D721Med (cell line): ENCODE data around the gene BPIFB6.

ENCODE experiments used
- DNase-seq: peaks from one replicate; pipeline ENCODE4 v3.0.0; 2011; ENCODE audit warnings: low spot score; ENCODE audit not compliant: insufficient read length
- FAIRE-seq: peaks from 2 replicates; lab custom pipeline; 2011; peaks lifted over from hg19 to GRCh38; lab: Jason Lieb, UNC
- TF ChIP-seq, protein P1 (sequence below): IDR thresholded peaks from 2 replicates; pipeline ENCODE4 v1.5.1; 2012; ENCODE audit warnings: mild to moderate bottlenecking, control low read depth; ENCODE audit not compliant: insufficient read depth; ENCODE audit errors: missing control alignments

Gene BPIFB6

DNA sequence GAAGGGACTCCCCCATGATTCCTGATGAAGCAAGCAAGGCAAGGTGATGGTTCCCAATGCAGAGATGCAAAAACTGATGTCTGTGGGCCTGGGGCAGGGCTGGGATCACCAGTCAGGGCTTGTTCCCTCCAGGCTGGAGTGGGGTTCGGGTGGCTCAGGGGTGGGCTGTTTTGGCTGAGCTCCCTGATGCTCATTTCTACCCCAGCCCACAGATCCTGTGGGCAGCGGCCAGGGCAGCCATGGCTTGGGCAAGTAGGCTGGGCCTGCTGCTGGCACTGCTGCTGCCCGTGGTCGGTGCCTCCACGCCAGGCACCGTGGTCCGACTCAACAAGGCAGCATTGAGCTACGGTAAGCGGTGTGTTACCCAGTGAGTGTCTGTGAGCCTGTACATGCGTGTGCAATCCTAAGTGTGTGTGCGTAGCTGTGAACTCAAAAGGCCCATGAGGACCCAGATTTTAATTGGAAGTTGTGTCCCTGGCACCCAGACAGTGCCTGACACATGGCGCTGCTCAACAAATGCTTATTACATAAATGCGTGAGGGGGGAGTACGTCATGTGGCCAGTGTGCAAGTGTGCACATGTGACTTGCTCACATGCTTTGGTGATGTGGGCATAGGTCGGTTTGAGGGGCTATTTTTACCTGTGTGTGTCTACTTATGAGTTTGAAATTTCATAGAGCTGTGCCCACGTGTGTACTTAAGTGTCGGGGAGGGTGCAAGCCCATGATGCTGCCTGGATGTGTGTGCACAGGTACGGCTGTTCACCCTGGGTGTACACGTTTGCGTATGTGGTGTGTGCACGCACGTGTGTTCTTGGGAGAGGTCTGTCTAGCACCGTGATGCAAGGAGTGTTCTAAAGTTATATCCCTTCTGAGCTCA, 22.9 kb upstream of the BPIFB6 start:
- FAIRE-seq = no peak
- DNase-seq = no peak
- TF ChIP-seq, protein P1, sequence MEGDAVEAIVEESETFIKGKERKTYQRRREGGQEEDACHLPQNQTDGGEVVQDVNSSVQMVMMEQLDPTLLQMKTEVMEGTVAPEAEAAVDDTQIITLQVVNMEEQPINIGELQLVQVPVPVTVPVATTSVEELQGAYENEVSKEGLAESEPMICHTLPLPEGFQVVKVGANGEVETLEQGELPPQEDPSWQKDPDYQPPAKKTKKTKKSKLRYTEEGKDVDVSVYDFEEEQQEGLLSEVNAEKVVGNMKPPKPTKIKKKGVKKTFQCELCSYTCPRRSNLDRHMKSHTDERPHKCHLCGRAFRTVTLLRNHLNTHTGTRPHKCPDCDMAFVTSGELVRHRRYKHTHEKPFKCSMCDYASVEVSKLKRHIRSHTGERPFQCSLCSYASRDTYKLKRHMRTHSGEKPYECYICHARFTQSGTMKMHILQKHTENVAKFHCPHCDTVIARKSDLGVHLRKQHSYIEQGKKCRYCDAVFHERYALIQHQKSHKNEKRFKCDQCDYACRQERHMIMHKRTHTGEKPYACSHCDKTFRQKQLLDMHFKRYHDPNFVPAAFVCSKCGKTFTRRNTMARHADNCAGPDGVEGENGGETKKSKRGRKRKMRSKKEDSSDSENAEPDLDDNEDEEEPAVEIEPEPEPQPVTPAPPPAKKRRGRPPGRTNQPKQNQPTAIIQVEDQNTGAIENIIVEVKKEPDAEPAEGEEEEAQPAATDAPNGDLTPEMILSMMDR = no peak

DNA sequence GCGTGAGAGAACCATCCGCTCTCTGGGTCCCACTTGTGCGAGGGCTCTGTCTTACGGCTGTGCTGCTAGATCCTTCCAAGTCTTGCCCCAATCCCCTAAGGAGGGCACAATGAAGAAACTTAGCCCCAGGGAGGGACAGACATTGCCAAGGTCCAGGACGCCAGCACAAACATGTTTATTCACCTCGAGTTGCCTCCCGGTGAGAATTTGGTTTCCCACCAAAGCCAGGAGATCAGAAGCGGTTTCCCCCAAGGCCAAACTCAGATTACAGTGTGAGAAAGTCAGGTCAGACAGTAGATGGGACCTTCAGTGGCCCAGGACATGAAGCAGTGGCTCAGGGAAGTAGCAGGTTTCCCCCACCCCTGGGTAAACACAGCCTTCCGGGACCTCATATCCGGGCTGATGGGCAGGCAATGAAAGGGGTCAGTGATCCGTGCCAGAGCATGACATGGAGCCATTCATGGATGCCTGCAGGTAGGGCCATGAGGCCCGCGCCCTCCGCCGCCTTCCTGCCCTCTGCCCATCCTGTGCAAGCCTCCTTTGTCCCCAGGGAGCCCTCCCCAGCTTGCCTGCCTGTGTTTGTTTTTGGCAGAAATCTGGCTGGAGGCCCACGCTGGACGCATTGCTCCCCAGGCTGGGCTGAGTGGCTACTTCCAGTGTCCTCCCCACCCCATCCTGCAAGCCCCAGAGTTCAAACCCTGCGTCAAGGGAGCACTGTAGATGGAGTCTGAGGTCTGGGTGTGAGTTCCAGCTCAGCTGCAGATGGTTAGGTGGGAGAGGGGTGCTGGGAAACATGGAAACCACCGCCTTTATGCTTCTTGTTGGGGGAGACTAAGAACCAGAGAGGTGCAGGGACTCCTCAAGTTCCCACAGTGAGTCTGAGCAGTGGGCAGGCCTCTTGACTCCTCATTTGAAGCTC, 22.0 kb upstream of the BPIFB6 start:
- TF ChIP-seq, protein P1 = no peak
- DNase-seq (no peak), FAIRE-seq (no peak)

DNA sequence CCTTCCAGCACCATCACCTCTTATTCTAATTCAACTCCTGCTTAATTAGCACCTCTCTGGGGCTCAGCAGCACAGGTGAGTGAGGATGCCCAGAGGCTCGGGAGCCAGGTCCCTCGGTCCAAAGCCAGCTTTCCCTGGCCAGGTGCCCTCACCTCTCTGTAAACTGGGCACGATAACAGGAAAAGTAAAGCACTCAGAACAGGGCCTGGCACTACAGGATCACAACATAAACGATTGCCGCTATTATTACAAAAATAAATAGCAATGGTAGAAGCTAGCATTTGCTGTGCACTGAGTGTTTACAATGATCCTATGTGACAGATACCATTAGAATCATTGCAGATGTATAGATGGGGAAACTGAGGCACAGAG, 21.3 kb upstream of the BPIFB6 start:
- DNase-seq = no peak
- TF ChIP-seq, protein P1 = no peak
- no peak for FAIRE-seq

GRCh38 chr20:33010674-33011449, 20.6 kb upstream of the BPIFB6 start:
- FAIRE-seq (no peak), DNase-seq (no peak)
- TF ChIP-seq, protein P1 = no peak

DNA sequence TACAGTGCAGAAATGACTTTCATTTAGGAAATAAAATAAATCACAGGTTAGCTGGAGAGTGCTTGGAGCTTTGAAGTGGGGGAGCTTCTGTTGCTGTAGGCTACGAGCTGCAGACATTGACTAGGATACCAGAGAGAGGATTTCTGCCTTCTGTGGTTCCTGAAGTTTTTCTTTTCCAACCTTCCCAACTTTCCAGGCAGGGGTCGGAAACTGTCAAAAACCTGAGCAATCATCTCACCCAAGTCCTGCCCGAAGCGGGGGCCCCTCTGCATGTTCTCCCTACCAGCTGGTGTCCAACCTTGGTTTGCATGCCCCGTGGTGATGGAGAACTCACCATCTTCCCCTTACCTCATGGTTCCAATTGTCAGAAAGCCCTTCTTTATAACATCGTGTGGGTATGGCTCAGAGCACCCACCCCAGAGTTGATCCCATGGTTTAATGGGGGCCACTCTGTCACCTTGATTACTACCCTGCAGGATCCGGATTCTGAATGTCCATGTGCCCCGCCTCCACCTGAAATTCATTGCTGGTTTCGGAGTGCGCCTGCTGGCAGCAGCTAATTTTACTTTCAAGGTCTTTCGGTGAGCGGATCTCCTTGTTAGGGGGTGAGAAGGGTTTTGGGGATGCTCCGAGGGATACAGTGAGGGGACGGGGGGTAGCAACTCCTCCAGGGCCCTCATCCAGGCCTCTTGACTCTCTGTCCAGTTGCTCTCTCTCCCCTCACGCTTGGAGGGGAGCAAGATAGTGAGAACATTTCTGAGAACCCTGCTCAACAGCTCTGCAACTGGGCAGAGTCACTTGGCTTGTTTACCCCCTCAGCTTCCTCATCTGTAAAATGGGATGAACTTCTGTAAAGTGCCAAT, 18.9 kb upstream of the BPIFB6 start:
- no peak for DNase-seq
- FAIRE-seq = no peak
- TF ChIP-seq, protein P1 = no peak

- no peak for FAIRE-seq
- DNase-seq = no peak
- TF ChIP-seq, protein P1 = no peak
Measured at GRCh38 chr20:33013701-33014326, 17.6 kb upstream of the BPIFB6 start.
